ENCODE data around the gene HCRTR1.

Gene HCRTR1

DNA sequence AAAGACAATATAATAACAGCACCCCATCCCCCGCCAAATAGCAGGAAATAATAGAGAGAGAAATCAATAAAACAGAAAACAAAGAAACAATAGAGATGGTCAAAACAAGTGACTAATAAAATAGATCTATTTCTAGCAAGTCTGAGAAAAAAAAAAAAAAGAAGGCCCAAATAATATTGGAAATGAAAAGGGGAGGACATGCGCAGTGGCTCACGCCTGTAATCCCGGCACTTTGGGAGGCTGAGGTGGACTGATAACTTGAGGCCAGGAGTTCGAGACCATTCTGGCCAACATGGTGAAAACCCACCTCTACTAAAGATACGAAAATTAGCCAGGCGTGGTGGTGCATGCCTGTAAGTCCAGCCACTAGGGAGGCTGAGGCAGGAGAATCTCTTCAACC, 18.5 kb upstream of the HCRTR1 start:
- no peak for DNase-seq (ENCODE audit: low read depth)

DNA sequence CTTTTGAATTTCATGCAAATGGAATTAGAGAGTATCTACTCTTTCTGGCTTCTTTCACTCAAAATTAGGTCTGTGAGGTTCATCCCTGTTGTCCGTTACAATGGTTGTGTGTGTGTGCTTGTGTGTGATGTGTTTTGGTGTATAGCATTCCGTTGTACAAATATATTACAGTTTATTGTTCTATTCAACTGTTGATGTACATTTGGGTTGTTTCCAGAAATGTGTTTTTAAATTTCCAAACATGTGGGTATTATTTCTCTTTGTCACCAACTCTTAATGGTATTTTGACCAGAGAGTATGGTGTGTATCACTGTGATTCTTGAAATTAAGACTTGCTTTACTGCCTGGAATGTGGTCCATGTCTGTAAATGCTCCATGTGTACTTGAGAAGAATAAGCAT, 16.8 kb upstream of the HCRTR1 start:
- DNase-seq (ENCODE audit: low read depth), result no peak

DNA sequence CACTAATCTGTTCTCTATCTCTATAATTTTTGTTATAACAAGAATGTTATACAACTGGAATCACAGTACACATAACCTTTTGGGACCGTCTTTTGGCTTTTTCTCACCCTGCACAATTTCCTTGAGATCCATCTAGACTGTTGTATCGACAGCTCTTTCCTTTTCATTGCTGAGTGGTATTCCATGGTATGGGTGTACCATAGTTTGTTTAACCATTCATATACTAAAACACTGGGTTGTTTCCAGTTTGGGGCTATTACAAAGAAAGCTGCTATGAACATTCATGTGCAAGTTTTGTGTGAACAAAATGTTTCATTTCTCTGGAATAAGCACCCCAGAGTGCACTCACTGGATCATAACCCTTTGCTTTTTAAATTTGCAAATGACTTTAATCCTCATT, 15.4 kb upstream of the HCRTR1 start:
- no peak for DNase-seq (ENCODE audit: low read depth)

DNA sequence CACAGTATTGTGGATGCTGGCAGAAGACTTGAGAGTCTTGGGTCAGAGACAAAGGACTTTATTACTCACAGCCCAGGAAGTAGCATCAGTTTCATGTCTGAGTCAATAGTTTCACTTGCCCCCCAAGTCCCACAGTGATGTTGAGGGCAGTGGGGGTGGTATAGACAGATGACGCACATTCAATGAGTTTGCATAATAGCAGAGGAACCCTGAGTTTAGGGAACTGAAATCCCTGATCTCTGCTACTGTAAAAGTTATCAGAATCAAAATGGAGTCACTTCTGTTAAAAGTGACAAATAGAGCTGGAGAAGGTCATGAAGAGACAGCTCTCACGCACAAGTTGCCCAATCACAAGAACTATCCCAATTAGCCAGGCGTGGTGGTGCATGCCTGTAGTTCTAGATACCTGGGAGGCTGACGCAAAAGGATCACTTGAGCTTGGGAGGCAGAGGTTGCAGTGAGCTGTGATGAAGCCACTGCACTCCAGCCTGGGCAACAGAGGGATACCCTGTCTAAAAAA, 11.5 kb upstream of the HCRTR1 start:
- peak; percentile 39 for DNase-seq (ENCODE audit: low read depth)

DNA sequence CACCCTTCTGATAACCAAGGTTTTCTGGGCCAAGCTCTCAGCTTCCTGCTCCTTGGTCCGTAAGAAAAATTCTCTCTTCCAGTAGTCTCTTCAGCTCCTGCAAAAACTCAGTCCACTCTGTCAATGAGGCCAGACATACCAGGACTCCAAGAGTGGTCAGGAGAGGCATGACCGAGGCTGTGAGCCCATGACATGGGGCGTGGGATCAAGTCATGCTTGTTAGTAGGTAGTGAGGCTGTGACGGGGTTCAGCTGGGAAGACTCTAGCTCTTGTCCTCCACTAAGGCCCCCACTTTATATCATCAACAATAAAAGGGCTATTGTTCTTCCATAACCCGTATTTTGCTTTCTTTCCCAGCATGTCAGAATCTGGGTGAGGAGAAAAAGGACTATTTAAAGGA, 10.1 kb upstream of the HCRTR1 start:
- DNase-seq (ENCODE audit: low read depth), result no peak

DNA sequence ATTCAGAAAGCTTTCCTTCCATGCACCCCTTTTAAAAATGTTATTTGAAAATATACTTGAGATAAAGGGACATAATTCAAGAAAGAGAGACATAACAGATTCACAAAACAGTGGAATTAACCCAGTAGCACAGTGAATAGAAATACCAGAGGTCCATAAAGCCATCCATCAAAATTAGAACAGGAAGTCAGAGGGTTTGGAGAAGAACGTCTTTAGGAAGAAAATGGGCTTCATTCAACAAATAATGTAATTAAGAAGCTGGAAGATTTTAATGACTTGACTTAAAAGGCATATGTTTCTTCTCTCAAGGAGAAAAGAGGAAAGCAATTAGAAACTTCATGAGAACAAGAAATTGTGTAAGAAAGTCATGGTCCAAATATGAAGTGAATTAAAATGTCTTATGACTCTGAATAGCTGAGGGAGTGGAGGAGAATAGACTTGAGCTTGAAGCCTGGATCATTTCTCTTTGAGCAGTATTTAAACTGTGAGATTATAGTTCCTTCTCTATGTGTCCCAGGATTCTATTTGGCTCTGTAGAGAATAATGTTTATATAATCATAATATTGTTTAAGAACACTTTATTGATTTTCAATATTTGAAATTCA, 7.9 kb upstream of the HCRTR1 start:
- no peak for DNase-seq (ENCODE audit: low read depth)

DNA sequence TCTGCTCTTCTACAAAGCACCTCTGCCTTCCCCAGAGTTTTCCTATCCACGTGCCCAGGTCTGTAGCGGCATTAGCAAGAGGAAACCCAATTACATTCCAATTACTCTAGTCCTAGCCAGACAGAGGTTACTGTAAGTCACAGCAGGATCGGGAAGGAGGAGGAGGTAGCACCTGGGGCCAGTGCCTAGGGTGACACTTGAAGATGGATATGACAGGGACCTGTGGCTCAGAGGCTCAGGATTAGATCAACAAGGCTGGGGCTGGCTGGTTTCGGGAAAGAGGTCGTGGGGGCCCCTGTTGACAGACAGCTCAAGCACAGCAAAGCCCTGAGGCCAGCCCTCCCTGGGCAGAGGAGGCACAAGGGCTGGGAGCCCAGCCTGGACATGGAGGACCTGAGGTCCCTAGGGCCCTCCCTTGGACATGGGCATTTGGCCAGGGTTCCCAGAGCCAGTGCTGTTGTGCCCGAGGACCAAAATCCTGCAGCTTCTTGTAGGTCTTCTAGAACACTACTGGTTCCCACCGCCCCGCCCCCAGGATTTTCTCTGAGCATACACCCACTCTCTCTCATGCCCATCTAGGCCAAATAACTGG, 3.0 kb upstream of the HCRTR1 start:
- DNase-seq (ENCODE audit: low read depth), result no peak

DNA sequence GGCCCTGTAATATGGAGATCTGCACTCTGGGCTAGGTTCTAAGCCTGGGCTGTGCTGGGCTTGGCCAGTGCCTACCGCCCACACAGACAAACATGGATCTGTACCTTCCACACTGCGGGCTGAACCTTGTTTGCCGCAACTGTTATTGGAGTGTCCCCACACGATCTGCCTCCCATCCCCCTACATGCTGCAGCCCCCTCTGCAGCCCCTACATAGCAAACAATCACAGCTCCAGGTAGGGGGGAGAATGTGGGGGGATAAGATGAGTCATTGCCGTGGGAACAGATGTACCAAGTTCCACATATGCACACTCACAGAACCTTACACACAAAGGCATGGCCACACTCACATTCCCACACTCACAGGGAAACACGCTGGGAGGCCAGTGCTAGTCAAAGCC, 2.1 kb upstream of the HCRTR1 start:
- no peak for DNase-seq (ENCODE audit: low read depth)

DNA sequence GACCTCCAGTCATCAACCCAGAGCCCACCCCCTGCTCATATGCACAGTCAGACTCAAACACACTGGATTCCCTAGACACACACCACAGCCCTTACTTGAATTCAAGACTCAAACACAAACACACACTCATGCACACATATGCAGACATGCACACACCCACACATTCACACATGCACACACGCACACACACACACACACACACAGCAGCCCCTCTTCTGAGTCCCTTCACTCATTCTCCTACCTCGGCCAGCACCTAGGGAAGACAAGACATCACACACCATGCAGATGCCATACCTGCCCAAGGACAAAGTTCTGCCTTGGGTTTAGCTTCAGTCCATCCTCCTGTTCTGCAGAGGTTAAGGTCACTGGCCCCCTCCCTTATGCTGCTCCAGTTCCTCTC, 1.6 kb upstream of the HCRTR1 start:
- DNase-seq (ENCODE audit: low read depth), result no peak

DNA sequence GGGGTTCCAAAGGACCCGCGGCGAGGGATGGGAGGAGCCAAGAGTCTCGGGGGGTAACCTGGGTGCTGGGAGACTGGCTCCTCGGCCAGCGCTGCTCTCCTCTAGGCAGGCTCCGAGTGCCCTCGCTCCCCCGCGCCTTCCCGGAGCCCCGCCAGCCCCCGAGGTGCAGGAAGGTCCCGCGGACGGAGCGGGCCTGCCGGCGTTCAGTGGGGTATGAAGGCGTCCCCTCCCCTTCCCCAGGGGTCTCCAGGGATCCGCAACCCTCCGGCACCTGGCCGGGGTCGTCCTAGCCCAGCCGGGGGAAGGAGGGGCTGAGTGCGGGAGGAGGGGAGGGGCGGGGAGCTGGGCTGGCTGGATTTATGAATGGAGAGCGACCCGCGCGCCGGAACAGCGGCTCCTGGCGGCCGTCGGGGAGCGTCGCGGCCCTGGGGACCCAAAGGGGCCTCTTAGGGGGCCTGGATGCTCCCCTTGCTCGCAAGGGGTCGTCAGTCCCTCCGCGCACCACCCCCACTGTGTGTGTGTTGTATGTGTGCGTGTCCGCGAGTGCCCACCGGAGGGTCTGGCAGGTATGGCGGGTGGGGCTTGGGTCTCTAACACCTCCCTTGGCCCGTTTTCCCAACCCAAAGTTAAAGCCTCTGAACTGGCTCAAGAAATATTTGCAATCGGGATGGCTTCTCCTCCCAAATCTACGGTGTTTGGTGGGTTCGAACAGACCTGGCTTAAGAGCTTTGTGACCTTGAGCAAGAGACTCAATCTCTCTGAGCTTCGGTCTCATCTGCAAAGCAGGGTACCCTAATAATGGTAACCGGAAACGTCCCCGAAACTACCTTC, 642 bp downstream of the HCRTR1 start:
- no peak for DNase-seq (ENCODE audit: low read depth)

DNA sequence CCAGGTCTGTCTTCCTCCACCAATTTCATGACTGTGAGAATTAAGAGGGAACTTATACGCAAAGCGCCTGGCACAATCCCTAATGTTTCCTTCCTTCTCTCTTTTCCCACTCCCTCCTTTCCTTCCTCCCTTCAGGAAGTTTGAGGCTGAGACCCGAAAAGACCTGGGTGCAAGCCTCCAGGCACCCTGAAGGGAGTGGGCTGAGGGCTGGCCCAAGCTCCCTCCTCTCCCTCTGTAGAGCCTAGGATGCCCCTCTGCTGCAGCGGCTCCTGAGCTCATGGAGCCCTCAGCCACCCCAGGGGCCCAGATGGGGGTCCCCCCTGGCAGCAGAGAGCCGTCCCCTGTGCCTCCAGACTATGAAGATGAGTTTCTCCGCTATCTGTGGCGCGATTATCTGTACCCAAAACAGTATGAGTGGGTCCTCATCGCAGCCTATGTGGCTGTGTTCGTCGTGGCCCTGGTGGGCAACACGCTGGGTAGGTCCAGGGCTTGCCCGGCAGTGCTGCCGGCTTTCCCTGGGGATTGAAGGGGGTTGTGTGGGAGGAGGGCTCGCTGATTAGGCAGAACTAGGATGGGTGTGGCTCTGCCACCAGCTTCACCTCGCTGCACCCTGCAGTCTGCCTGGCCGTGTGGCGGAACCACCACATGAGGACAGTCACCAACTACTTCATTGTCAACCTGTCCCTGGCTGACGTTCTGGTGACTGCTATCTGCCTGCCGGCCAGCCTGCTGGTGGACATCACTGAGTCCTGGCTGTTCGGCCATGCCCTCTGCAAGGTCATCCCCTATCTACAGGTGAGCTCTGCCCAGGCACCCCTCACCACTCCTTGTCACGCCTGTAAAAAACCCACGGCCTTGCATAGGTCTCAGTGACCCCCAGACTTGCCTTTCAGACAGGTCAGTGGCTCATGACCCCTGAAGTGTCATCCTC, 1.7 kb downstream of the HCRTR1 start:
- DNase-seq (ENCODE audit: low read depth), result no peak

DNA sequence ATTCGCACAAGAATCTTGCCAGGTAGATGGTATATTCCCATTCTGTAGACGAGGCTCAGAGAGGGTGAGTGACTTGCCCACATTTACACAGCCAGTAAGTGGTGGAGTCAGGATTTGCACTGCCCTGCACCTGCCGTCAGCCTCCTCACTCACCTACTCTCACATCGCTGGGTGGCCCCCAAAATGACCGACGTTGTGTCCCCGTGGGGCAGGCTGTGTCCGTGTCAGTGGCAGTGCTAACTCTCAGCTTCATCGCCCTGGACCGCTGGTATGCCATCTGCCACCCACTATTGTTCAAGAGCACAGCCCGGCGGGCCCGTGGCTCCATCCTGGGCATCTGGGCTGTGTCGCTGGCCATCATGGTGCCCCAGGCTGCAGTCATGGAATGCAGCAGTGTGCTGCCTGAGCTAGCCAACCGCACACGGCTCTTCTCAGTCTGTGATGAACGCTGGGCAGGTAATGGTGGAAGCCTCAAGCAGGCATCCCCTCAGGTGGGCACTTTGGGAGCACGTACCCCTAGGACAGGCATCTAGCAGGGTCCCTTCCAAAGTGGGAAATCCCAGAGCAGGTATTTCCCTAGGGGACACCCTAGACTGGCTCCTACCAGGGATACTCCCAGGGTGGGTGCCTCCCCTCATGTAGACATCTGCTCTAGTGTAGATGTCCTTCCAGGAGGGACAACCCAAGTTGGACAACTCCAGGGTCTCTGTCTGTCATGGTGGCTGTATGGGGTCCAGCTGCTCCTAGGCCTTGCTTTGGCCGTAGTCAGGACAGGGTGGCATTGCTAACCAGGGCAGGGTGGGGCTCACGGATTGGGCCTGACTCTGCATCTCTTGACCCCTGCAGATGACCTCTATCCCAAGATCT, 3.4 kb downstream of the HCRTR1 start:
- no peak for DNase-seq (ENCODE audit: low read depth)

DNA sequence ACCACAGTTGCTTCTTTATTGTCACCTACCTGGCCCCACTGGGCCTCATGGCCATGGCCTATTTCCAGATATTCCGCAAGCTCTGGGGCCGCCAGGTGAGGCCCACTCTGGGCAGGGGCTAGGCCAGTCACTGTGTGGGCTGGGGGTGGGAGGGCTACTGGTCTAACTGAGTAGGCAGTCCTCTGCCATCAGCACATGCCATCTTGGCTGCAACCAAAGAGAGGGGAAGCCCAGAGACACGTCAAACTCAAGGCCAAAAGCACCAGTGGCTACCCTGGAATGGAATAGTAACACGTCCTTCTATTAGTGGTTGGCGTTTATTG, 4.0 kb downstream of the HCRTR1 start:
- DNase-seq (ENCODE audit: low read depth), result no peak

DNA sequence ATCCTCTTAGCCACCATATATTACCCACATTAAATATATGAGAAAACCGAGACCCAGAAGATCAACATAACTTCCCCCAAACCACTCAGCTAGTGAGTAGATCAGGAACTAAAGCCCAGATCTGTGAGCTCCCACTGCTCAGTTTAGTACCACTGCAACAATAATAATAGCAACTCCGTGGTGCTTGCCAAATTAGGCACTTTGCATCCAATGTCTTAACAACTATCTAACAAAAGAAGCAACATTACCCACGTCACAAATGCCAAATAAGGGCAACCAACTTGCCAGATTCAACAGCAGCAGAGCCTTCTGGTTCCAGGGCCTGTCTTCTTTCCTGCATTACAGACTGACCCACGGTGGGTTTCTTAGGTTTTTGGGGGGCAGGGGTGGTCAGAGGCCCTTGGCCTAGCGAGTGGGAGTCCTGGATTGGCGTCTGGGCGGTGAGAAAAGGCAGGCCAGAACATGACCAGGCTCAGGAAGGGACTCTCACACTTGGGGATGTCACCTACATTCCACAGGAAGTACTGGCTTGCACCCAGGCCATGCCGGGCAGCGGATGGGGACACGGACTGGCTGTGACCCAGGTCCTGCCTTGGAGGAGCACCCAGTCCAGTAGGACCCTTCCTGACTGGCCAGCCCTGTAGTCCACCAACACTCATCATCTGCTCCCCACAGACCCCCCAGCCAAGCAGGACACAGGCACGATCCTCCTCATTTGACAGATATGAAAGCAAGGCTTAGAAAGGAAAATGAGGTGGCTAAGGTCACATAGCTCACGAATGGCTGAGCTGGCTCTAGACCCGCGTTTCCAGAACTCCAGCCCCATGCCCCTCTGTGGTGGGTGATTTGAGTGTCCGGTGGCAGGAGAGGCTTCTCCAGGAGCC, 4.6 kb downstream of the HCRTR1 start:
- no peak for DNase-seq (ENCODE audit: low read depth)

DNA sequence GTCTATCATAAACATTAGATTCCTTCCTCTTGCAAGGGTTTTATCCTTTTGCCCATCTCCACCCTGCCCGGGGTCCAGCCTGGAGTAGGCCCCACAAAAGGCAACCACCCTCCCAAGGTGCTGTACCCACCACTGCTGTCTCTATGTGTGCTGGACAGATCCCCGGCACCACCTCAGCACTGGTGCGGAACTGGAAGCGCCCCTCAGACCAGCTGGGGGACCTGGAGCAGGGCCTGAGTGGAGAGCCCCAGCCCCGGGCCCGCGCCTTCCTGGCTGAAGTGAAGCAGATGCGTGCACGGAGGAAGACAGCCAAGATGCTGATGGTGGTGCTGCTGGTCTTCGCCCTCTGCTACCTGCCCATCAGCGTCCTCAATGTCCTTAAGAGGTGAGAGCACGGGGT, 5.9 kb downstream of the HCRTR1 start:
- DNase-seq (ENCODE audit: low read depth), result no peak

DNA sequence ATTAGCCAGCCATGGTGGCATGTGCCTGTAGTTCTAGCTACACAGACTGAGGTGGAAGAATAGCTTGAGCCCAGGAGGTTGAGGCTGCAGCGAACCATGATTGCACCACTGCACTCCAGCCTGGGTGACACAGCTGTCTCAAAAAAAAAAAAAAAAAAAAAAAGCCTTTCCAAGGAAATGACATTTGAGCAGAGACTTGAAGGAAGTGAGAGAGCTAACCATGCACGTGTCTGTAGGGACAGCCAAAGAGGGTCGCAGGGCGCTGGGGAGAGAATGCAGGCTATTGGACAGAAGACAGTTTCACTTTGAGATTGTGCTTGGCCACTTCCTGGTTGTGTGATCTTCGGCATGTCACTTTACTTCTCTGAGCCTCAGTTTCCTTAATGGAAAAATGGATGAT, 6.8 kb downstream of the HCRTR1 start:
- DNase-seq (ENCODE audit: low read depth), result no peak

DNA sequence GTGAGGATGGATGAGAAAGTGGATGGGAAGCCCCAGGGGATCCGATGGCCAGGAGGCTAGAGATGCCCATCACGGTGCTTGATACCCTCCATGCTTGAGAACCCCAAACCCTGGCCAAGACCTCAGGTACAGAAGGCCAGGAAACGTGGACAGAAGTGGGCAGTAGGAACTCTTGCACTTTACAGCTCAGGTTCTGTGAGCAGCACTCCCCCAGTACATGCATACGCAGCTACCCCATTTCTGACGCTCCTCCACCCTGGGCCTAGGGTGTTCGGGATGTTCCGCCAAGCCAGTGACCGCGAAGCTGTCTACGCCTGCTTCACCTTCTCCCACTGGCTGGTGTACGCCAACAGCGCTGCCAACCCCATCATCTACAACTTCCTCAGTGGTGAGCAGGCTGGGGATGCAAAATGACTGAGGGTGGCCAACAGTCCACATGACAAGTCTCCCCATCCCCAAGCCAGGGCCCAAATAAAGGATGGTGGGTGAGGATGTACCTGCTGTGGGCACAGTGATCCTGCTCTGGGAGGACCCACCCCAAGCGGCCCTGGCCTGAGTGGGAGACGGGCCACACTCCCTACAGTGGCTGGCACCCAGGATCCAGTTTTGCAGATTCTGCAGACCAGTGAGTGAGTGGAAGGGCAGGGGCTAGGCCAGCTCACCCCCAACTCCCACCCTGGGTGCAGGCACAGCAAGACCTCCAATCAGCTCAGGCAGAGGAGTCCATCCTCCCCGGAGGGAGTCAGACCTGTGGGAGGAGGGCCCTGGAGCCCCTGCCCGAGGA, 7.4 kb downstream of the HCRTR1 start:
- no peak for DNase-seq (ENCODE audit: low read depth)

DNA sequence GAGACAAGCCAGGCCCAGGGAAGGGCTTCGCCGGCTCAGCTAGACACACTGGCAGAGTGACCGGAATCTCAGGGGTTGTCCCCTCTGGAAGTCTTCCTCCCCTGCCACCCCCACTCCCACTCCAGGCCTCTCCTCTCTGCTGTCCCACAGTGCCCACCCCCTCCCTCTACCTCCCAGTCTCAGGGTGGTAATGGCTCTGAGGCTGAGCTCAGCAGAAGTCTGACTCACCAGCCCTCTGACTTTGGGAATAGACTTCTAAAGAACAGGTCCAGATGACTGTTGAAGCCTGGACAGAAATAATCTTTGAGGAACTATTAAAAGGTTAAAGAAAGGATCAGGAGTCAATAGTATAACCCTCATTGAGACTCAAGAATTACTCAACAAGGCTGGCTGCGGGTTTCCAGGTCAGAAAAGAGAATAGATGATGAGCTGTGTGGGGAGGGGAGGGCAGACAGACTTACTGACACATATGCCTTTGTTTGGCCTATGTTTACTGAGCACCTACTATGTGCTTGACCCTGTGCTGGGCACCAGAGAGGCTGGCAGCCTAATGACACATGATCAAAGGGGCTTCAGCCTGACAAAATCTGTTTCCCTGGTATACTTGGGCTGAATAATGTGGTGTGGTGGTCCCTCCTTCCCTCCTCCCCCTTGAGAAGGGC, 8.2 kb downstream of the HCRTR1 start:
- DNase-seq (ENCODE audit: low read depth), result no peak

Data from fibroblast of gingiva (primary cell).